CD4-positive, alpha-beta T cell treated with Interleukin-6 at 100 ng/mL for 8 hours (primary cell): ENCODE data around the gene ADAMTS2.

Experiments used
- DNase-seq: peaks from one replicate; pipeline ENCODE4 v3.0.0-alpha.2; 2020; ENCODE audit warnings: mixed read lengths, low spot score

ADAMTS2 gene

DNA sequence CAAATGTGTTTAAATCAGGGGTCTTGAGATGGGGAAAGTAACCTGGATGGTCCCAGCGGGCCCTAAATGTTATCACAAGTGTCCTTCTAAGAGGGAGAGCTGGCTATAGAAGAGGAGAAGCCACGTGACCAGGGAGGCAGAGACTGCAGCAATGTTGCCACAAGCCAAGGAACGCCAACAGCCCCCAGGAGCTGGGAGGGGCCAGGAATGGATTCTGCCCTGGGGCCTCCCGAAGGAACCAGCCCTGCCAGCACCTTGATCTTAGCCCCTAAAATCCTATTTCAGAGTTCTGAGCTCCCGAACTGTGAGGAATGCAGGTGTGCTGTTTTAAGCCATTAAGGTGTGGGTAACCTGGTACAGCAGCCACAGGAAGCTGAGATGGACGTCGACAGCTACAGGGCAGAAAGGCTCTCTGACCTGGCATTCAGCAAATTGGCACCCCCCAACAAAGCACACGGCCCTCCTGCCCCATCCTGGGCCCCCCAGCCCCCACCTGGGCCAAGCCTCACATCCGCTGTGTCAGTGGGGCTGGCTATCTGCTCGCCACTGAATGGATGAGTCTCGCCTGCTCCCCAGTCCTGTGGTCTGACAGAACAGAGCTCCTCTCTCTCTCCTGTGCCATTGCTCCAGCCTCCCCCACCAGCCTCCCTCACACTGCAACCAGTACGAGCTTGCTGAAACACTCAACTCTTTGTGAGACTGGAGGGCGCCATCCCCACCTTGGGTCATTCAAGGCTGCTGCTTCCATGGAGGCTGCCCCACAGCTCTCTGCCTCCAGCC lies 78.8 kb downstream of the ADAMTS2 start:
- DNase-seq, result no peak

DNA sequence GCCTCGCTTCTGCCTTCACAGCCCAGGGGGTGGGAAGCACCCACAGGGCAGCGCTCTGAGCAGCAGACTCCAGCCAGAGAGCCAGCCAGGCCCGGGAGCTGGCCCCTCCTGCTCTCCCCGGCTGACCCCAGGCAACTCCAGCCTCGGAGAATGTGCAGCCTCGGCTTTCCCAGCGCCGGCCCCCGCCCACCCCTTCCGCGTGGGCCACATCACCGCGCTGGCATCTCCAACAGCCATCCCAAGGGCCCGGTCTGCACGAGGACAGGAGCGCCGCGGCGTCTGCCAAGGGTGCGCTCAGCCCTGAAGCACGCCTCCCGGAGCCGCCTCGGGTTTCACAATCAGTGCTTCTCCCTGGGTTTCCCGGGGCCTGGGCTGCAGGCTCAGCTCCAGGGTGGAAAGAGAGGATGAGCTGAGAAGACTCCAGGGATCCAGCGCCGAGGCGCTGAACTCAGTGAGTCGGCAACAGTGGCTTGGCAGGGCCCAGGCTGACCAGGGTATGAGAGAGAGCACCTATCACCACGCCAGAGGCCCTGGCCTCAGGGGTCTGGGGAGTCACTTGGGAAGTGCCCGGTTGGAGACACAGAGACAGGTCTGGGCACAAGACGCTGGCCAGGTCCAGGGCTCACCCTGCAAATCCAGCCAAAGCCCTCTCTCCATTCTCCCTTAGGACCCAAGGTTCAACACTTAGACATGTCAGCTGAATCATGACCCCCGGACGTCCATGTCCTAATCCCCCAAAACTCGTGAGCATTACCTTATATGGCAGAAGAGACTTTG lies 79.6 kb downstream of the ADAMTS2 start:
- DNase-seq, result no peak

DNA sequence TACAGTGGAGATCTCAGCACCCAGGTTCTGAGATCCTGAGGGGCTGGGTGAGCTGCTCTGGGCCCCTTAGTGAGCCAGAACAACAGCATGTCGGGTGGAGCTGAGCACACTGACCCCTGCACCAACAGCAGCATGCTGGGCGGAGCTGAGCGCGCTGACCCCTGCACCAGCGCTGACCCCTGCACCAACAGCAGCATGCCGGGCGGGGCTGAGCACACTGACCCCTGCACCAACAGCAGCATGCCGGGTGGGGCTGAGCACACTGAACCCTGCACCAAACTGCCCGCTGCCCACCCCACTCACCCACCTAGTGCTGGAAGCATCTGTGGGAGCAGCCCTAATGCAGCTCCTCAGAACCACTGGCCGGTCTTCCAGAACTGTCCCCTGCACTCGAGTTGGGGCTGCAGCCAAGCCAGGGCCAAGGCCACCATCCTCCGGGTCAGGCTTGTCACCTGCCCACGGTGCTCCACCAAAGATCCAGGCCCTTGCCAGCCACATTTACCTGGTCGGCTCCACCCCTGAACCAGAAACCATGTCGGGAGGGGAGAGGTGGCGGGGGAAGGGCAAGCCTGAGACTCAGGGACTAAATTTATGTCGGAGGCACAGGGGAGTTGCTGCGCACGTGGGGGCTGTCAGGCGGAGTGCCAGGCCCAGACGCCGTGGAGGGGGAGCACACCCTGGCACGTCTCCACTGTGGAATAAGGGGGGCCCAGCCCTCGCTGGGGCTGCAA lies 80.3 kb downstream of the ADAMTS2 start:
- DNase-seq, result no peak

- no peak for DNase-seq
Observed at GRCh38 chr5:179264053-179264782, 81.0 kb downstream of the ADAMTS2 start.

- no peak for DNase-seq
Observed at GRCh38 chr5:179263391-179264052, 81.7 kb downstream of the ADAMTS2 start.

GRCh38 chr5:179262126-179262920 lies 82.9 kb downstream of the ADAMTS2 start:
- DNase-seq, result no peak

DNA sequence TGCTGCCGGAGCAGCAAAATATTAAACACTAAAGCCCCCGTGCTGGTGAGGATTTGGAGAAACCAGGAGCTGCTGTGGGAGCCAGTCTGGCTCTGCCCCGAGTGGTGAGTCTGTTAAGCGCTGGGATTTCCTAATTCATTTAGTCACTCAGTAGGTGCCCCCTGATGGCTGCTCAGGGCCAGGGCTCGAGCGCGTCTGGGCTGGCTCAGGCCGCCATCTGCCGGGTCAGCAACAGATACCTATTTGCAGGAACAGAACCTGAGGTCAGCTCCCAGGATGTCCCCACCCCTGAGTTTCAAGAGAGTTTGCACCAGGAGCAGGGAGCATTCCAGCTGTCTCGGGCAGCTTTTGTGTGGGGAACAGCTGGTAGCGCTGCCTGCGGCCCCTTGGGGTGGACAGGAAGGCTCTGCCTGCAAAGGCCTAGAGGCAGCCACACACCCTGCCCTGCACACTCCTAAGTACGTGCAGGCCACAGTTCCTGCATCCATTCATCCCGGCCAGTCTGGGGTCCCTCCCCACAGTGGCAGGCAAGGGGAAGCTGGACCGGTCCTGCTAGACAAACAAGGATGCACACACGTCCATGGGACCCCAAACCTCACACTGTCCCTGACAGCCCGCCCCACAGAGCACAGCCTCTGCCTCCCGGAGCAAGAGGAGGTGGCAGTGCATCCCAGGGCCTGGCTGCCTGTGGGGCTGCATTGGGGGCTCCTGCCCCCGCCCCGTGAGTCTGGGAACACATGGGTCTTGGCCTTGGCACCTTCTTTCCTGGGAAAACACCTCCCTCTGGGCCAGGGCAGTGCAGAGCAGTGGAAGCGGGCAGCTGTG lies 83.7 kb downstream of the ADAMTS2 start:
- no peak for DNase-seq

- DNase-seq, result no peak
Observed at GRCh38 chr5:179260324-179261070, 84.8 kb downstream of the ADAMTS2 start.

DNA sequence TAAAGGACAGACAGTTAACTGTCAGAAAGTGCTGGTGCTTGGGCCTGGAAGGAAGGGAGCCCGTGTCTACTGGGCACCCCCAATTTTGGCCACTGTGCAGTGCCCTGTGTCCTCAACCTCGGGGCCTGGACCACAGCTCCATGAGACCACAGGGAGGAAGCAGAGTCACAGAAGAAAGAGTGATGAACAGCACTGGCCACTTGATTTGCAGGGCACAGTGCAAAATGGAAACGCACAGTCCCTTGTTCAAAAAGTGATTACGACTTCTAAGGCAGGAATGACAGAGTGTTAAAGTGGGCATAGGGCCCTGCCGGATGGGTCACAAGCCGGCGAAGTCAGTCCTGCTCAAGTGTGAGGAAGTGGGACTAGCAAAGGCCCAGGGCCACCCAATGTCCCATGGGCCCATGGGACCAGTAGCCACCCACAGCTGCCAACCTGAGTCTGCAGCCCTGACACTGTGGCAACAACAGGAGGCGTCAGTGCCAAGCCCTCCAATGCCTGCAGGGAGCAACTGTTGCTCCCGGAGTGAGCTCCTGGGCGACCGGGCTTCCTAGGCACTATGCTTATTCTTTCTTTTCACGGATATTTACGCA lies 85.4 kb downstream of the ADAMTS2 start:
- no peak for DNase-seq

DNA sequence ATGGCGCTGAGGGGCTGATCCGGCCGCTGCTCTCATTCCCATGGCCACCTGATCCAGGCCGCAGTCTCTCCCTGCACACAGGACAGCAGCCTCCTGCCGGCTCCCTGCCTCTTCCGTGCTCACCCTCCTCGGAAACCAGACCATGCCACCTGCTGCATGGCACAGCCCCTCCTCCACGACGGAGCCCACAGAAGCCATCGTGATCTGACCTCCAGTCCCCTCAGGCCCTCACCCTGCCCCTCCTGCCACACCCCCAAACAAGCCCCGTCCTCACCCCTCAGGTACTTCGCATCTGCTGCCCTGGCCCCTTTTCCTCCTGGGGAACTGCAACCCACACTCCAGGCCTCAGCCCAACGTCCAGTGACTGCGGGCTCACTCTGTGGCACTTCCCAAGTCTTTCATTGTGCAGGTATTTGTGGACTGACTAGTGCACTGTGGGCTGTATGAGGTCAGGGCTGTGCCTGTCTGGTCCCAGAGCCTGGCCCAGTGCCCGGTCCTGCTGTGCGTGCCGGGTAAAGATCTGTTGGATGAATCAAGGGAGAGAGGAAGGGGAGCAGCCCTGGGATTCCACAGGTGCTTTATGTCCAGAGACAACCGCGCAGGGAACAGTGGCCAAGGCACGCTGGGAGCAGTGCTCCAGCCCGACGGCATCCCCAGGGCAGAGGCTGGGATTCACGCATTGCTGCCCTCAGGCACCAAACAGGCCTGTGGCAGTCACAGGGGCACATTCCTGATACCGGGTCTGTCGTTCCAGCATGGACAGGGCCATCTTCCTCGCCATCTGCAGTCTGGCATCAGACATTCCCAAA lies 86.1 kb downstream of the ADAMTS2 start:
- DNase-seq, result no peak

DNA sequence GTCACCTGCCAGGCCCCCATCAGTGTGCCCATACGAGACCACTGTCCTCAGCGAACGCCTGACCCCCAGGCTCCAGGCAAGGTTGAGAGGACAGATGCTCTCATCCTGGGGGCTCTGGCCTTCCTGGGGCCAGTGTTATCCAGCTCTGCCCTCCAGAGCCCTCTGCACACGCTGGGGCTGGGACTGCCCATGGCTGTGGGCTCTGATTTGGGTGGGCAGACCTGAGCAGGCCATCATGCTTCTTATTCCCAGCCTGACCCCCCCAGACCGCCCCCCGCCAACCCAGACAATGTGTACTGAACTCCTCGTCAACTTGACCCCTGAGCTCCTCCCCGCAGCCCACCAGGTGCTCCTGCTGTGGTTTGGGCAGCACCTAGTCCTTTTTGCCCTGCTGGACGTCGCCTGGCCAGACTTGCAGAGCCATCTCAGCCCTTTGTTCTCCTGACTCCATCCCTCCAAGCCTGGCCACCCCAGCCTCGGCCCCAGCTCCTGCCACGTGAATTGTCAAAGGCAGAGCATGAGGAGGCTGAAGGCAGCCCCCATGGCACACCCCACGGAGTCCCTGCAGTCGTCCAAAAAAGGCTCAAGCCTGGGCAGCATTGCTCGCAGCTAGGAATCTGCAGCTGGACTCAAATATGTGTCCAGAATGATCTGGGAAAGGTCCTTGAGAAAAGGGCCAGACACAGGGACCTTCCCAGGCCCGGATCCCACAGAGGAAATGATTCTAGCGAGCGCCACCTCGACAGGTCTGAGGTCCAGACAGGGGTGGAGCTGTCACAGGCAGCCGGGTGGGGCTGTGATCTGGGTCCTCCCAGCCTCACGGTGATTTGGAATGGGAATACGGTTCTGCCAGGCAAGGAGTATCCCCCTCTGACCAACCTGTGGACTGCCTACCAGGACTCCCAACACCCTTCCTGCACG lies 87.0 kb downstream of the ADAMTS2 start:
- no peak for DNase-seq

DNA sequence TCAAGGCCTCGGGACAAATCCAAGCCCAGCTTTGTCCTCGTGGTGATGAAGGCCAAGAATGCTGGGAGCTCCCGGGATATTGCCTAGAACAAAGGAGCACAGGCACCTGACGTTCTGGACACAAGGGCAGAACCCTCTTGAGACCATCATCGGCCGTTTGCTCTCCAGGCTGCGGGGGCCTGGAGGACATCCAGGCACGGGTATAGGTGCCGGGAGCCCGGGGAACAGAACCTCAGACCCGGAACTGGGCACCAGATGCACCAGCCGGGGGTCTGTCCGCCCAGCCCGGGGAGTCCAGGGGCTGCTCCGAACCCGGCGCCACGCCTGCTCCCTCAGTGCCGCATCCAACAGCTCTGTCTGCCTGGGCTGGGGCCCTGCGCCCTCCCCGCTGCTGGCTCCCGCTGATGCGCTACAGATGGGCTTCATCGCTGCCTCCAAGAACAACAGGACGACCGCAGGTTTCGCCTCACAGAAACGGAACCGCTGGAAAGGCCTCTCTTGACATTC lies 88.0 kb downstream of the ADAMTS2 start:
- no peak for DNase-seq

DNA sequence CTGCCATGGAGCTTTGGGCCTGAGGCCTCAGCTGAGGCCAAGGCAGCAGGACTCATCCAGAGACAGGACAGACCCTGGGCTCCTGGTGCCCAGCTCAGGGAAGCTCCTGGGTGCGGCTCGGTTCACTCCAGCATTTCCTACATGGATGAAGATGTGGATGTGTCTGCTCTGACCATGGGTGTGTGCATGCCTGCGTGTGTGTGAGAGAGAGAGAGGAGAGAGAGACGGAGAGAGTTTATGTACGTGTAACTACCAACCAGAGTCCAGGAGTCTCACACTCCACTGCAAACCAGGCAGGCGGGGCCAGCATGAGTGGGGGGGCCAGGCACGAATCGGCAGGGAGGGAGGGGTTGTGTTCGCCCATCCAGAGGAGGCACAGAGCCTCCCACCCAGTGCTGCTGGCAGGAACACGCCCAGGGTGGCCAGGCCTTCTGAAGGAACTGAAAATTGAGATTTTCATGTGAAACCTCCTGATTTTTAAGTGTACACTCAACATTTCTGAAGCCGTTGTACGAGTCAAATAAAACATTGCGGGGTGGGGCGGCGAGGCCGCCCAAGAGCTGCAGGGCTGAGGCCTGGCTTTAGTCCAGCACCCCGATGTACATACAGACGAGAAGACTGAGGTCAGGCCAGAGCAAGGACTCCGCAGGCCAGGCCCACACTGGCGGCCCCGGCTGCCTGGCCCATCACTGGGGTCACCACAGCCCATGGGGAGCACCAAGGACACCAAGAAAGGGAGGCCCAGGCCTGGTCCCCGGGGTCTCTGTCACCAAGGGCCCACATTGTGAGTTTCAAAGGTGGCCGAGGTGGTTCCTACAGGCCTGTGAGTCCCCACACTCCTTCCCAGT lies 88.7 kb downstream of the ADAMTS2 start:
- no peak for DNase-seq

DNA sequence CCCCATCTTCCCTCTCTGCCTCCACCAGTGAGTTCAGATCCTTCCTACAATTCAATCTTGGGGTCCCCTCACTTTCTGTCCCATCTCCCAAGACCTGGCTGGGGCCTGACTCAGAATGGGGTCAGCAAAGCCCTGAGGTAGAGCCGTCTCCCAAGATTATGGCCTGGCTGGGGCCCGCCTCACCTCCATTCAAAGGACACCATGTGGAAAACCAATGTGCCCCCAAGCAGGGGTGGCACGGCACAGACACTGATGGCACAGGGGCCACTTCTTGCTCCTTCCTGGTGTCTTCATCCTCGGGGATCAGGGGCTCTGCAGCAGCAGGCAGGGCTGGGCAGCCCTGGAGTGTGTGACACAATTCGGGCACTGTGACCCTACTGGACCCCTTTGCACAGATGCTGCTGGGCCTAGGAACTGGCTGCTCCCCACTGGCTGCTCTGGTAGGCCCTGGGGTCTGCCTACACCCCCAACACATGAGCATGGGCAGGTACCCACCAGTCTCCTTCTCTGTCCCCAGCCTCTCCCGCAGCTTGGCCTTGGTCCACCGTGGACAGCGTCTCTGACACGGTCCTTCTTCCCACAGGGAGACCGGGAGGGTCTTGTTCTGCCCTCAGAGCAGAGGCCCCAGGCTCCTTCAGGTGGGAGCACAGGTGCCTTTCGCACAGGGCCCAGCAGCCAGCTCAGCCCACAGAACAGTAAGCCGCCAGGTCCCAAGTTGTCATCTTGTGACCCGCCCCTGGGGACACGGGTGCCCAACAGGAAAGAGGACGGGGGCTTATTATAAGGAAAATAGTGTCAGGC lies 89.5 kb downstream of the ADAMTS2 start:
- no peak for DNase-seq
